GM19099 (cell line): ENCODE data around the gene R3HDML.

Source experiments
- POLR2A ChIP-seq: IDR thresholded peaks from 3 replicates; pipeline ENCODE4 v1.6.1; 2011; ENCODE audit warnings: low read depth; ENCODE audit not compliant: insufficient read length; ENCODE audit errors: extremely low read depth

R3HDML gene

GRCh38 chr20:44314870-44315269 is 22.0 kb upstream of the R3HDML start:
- no peak for TF ChIP-seq POLR2A

- TF ChIP-seq POLR2A: no peak
These were observed 16.9 kb upstream of the R3HDML start for GRCh38 chr20:44319839-44320422.

- no peak for TF ChIP-seq POLR2A
These were observed 12.5 kb upstream of the R3HDML start for GRCh38 chr20:44324343-44324742.

GRCh38 chr20:44326391-44327159 is 10.3 kb upstream of the R3HDML start:
- TF ChIP-seq POLR2A: no peak

GRCh38 chr20:44328428-44328827 is 8.4 kb upstream of the R3HDML start:
- TF ChIP-seq POLR2A: no peak

GRCh38 chr20:44331201-44331600 is 5.6 kb upstream of the R3HDML start:
- no peak for TF ChIP-seq POLR2A

- no peak for TF ChIP-seq POLR2A
These were observed 2.5 kb upstream of the R3HDML start for GRCh38 chr20:44334306-44334705.

GRCh38 chr20:44334709-44335108 is 2.1 kb upstream of the R3HDML start:
- TF ChIP-seq POLR2A: no peak

GRCh38 chr20:44335675-44336074 is 1.2 kb upstream of the R3HDML start:
- TF ChIP-seq POLR2A: no peak

GRCh38 chr20:44336086-44336485 is 757 bp upstream of the R3HDML start:
- no peak for TF ChIP-seq POLR2A

- no peak for TF ChIP-seq POLR2A
These were observed 5.4 kb downstream of the R3HDML start for GRCh38 chr20:44342248-44342647.

- TF ChIP-seq POLR2A: no peak
These were observed 6.4 kb downstream of the R3HDML start for GRCh38 chr20:44343162-44343675.

GRCh38 chr20:44344723-44345122 is 7.9 kb downstream of the R3HDML start:
- no peak for TF ChIP-seq POLR2A

- TF ChIP-seq POLR2A: no peak
These were observed 8.3 kb downstream of the R3HDML start for GRCh38 chr20:44345147-44345546.

- no peak for TF ChIP-seq POLR2A
These were observed 11.4 kb downstream of the R3HDML start for GRCh38 chr20:44348168-44348659.

GRCh38 chr20:44349349-44349748 is 12.5 kb downstream of the R3HDML start:
- no peak for TF ChIP-seq POLR2A
